Glomerular endothelial cell (primary cell): ENCODE results near the gene ADAMTS8. TPM values are rescaled to one million over a fixed set of nuclear protein-coding genes. Genes with fewer than 3 reads are reported as not detected.

Experiments used
- DNase-seq: peaks from one replicate; pipeline ENCODE4 v3.0.0-alpha.2; 2011; ENCODE audit warnings: low read depth, low spot score; ENCODE audit errors: extremely low read depth
- total RNA-seq: library from RNA; depleted of rRNA; stranded (reverse); fragments of >200 nt; gene quantifications from 2 replicates; pipeline ENCODE4 v1.2.3, GENCODE V29; 2015

The ADAMTS8 gene
- total RNA-seq, 1 donor from 2014 or later = not detected

DNA sequence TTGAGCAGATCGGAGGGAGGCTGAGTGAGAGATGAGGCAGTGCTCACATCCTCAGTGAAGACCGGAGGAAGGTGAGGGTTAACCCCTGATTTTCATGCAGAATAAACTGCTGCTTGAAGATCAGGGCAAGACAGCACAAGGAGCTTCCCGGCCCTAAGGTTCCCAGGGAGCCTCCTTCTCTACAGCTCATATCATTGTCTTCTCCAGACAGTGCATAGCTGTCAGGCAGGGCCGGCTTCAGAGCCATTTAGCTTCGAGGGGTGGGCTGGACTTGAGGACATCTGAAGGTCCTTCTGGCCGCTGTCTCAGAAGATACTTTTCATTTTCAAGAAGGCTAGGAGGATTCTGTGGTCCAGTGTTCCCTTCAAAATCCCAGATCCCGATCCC, 7.2 kb downstream of the ADAMTS8 start:
- DNase-seq = no peak

GRCh38 chr11:130420478-130421198, 7.8 kb downstream of the ADAMTS8 start:
- DNase-seq = no peak

DNA sequence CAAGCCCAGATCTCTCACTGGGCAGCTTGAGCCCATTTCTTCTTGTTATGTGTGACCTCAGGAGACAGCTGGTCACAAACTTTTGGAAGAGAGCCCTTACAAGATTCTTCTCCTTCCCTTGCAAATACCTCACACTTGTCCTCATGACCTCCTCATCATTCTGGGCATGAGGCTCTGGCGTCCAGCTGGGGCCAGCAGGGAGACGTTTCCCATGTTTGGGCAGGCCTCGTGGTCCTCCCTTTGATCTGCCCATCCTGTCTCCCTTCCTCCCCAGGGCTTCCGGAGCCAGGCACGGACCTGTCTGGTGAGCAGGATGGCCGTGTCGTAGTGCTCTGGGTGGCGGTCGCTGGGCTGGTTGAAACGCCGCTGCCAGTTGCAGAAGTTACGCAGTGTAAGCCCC, 9.7 kb downstream of the ADAMTS8 start:
- no peak for DNase-seq

DNA sequence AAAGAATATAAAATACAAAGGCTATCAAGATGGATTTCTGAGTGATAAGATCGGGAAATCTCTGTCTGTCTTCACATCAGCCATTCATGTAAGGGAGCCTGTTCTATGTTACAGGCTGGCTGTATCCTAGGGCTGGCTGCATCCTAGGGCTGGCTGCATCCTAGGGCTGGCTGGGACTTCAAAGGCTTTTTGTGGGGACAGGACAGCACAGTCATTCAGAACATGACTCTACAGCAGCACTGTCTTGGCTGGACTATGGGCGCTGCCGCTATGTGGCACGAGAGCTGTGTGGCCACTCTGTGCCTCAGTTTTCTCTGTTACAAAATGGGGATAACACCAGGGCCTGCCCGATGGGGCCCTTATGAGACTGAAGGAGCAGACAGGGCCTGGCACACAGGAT, 10.2 kb downstream of the ADAMTS8 start:
- DNase-seq = no peak

DNA sequence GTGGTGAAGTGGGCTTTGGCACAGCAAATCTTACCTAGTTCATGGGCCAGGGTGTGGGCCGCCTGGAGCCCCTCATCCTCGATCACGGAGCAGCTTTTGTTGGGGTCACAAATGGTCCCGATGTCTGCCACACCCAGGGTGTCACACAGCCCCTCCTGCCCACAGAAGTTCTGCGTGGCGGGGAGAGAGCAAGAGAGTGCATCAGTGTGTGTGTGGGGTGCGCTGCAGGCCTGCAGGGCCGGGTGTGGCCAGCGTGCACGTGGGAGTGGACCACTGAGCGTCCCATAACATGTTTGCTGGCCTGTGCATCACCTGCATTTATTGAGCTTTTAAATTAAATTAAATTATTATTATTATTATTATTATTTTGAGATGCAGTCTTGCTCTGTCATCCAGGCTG, 11.5 kb downstream of the ADAMTS8 start:
- DNase-seq = no peak

GRCh38 chr11:130416530-130416882, 11.9 kb downstream of the ADAMTS8 start:
- DNase-seq = no peak

DNA sequence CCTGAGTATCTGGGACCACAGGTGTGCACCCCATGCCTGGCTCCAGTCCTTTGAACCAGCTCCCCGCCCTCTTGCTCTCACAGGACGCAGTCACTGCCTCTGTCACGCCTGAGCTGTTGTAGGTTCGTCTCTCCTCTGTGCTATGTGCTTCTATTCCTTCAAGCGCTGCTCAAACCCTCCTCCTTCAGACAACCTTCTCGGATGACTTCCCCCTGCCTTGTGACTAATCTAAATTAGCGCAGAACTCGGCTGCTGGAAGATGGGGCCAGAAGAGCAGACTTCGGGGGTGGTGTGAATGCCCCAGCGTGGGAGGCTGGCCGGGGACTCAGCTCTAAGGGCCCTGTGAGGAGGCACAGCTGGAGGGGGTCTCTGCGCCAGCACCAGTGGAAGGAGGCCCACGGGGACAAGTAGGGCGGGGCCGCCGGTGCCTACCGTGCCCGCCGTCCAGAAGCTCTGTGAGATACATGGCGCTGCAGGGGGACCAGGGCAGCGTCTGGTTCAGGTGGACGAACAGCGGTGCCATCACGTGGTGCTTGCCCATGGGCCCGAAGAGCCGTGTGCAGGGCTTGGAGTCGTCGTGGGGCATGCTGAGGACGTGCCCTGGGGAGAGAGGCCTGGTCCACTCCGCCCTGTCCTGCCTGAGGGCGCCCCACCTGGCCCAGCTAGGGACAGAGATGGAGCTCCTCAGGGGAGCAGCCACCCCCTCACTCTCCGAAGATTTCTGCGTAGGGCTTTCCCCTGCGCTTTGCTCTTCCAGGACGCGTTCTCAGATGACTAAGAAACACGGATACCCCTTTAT, 12.5 kb downstream of the ADAMTS8 start:
- no peak for DNase-seq

GRCh38 chr11:130414107-130415080, 14.0 kb downstream of the ADAMTS8 start:
- no peak for DNase-seq

GRCh38 chr11:130413405-130414106, 14.9 kb downstream of the ADAMTS8 start:
- DNase-seq = no peak

DNA sequence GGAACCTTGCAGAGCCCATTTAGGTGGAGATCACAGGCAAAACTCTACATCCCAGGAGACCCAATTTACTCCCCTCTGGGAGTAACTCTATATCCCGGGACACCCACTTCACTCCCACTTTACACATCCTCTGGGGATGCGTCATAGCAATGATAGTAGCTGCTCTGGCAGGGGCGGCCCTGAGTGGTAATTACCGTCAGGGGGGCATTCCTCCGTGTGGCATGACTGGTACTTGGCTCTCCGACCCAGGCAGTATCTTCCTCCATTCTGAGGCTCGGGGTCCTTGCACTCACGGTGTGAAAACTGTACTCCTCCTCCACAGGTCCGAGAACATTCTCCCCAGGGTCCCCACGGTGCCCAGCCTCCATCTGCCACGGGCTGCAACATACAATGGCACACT, 17.2 kb downstream of the ADAMTS8 start:
- no peak for DNase-seq

DNA sequence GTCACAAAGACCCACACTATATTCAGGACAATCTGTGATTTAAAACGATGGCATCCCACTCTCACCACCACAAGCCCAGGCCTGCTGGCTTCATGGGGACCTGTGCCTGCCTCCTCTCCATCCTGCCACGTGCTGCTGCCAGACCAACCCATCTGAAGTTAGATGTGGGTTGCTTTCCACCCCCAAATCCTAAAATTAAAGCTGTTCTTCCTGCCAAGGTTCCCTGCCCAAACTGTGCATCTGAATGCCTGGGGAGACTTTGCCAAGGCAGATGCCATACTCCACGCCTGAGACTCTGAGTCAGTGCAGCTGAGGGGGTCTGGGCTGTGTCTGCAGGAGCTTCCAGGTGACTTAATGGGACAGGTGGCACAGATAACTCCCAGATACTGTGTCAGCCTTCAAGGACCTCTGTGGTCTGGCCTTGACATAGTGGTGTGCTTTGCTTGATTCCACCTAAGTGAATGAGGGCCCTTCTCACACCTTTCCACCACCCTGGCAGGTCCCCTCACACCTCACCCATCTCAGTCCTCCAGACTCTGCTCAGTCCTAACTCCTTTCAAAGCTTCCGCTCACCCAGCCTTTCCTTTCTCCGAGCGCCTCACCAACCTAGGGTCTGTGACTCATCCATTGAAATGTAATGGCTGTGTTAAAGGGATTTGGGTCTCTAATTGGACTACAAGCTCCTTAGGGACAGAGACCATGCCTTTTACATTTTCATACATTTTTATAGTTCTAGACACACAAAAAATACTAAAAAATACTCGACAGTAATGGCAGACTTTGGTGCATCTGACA, 18.6 kb downstream of the ADAMTS8 start:
- no peak for DNase-seq

GRCh38 chr11:130408901-130409300, 19.5 kb downstream of the ADAMTS8 start:
- no peak for DNase-seq

DNA sequence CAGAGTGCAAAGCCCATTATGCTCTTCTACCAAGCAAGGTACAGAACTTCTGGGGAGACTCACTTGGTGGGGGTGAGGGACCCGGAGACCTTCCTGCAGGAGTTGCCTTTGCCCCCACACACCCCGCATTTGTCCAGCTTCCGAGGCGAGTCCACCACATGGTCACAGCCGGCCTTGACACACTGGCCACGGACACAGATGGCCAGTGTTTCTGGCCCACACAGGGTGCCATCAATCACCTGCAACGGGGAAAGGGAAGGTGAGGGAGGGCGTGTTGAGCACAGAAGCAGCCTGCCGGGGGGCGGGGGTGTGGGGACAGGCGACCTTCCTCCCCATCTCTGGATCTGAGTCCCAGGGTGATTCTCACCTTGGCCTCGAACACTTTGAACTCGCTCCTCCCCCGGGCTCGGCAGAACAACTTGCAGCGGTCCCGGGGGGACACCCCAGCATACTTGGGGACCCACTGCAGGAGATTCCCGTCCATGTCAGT, 20.0 kb downstream of the ADAMTS8 start:
- DNase-seq = no peak

DNA sequence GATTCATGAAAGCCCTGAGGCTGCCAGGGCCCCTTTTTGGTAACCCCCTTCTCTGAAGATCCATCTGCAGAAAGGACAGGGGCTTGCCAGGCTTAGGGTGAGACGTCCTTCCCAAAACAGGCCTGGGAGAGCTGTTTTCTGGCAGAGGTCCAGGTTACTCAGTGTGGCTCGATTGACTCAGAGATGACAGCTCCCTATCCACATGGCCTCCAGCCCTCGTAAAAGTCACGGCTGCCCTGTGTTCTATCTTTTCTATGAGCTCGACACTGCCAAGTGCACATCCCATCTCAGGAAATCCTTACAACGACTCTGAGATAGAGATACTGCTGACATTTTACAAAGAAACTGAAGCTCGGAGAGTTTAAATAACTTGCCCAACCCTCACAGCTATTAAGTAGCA, 20.4 kb downstream of the ADAMTS8 start:
- no peak for DNase-seq

DNA sequence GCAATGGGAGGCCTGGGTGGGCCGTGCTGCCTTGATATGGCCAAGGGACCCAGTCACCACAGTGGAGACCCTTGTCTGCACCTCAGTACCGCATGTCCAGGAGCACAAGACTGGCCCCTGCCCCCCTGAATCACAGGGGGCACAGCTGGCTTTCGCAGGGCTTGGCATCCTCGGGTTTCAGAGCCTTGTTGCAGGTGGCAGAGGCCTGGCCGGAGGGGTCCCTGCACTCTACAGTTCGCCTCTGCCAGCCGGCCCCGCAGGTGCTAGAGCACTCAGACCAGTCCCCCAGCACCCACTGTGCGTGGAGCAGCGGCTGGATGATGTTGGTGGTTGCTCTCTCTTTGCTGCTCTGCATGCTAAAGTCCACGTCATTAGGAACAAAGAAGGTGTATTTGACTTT, 23.0 kb downstream of the ADAMTS8 start:
- no peak for DNase-seq

DNA sequence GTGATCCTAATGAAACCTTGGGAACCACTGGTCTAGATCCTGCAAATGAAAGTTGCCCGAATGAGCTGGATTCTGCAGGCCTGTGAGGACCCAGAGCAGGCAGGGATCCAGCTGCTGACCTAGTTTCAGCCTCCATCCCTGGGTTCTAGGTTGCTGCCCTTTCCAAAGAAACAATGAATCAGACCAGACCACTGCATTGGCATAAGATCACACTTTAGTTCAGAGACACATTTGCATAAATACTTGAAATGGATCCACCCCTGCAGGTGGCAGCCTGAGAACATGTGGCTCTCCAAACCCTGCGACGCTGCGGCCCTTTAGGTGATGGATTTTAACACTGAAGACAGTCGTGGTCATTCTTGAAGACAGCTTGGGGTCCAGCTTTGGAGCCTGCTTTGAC, 23.7 kb downstream of the ADAMTS8 start:
- no peak for DNase-seq

GRCh38 chr11:130403967-130404366, 24.4 kb downstream of the ADAMTS8 start:
- no peak for DNase-seq

GRCh38 chr11:130403271-130403804, 25.1 kb downstream of the ADAMTS8 start:
- DNase-seq = no peak

DNA sequence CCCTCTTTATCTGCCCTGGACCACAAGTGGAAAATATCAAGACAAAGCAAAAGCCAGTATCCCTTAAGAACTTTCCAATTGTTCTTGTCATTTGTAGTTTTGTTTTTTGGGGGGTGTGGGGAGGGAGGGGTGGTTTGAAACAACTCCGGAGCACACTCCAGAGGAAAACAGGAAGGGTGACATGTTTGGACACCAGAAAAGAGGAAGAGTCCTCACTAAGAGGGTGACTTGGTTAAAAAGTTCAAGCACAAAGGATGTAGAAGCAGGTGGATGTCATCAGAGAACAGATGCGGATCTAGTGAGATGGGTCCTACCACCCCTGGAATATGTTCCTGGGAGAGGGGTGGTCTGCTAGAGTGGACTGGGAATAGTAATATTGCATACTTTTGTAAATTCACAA, 25.8 kb downstream of the ADAMTS8 start:
- no peak for DNase-seq
